ENCODE results near the gene RNF215. TPM values are rescaled to one million over a fixed set of nuclear protein-coding genes. Genes with fewer than 3 reads are reported as not detected.

RNF215 gene
- total RNA-seq, 8 experiments from 2014 or later, result 9.5 to 22.9 (median 17.3) TPM

DNA sequence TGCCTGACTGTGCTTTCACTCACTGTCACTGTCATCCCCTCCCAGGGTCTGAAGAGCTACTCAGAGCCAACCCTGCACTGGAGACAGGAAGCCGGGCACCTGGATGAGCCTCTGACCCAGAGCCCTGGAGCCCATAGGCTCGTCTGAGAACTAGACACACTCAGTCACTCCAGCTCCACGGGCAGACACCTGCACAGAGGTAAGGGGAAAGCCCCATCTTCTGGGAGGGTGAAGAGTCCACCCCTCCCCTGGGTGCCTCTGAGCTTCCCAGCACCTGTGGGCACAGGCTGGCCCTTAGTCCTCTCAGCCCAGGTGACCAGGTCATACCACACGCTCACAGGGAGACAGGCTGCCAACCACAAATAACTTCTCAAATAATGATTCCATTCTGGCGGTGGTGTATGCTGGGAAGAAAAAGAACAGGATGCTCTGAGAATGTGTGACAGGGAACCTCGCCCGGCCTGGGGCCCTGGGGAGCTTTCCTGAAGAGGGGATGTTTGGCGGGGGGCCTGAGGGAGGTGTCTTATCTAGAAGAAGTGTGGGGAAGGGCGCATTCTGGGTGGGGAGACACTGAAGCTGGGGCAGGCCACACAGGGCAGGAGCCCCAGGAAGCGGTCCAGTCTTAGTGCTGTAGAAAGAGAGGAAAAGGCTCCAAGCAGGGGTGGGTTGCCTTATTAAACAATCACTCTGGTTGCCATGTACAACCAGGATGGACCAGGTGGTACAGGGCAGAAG lies 25.1 kb downstream of the RNF215 start:
- ATAC-seq (replicated peaks in 6 of 8), result no peak
- no peak overlapping the region for H3K27ac ChIP-seq
- 50 to 100% (median 91%) methylated on average over 1 to 4 of the region's 10 CpGs; no CpG with 5 or more reads in 4 of the 10 experiments for WGBS, 10 experiments
- H3K4me1 ChIP-seq (replicated peaks in 1 of 2), result peaks cover 6 to 7% of the 10 kb centered on the region in 2 donors
- in situ Hi-C loops (cut with MboI; ENCODE audit: low pct_unique_long_range_greater_than_20kb in 2 of 9, low sequenced_read_pairs in 9 of 9, unreplicated experiment in 9 of 9), result no loop called here
- H3K4me3 ChIP-seq, result no peak overlapping the region

DNA sequence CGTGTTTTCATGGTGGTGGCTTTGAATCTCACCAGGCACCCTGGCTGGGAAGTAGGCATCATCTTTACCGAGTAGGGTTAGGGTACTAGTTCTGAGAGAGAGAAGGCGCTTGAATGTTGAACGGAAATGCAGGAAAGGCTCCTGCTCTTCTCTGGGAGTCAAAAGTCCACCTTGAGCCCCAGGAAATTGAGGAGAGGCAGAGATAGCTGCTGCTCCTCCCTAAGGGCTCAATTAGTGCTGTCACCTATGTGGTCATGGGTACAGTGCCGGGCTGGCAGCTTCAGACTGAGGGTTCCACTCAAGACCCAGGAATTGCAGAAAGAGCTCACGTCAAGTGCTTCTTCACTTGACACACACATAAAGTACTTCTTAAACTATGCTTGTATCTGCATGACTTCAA lies 28.7 kb downstream of the RNF215 start:
- 73 to 100% (median 88%) methylated on average over 1 to 6 of the region's 6 CpGs for WGBS, 10 experiments
- H3K4me3 ChIP-seq, result no peak overlapping the region
- H3K27ac ChIP-seq, result no peak overlapping the region
- in situ Hi-C loops (cut with MboI; ENCODE audit: low pct_unique_long_range_greater_than_20kb in 2 of 9, low sequenced_read_pairs in 9 of 9, unreplicated experiment in 9 of 9), result no loop called here
- ATAC-seq (replicated peaks in 6 of 8), result no peak
- peaks cover 13 to 14% of the 10 kb centered on the region in 2 donors for H3K4me1 ChIP-seq (replicated peaks in 1 of 2)

DNA sequence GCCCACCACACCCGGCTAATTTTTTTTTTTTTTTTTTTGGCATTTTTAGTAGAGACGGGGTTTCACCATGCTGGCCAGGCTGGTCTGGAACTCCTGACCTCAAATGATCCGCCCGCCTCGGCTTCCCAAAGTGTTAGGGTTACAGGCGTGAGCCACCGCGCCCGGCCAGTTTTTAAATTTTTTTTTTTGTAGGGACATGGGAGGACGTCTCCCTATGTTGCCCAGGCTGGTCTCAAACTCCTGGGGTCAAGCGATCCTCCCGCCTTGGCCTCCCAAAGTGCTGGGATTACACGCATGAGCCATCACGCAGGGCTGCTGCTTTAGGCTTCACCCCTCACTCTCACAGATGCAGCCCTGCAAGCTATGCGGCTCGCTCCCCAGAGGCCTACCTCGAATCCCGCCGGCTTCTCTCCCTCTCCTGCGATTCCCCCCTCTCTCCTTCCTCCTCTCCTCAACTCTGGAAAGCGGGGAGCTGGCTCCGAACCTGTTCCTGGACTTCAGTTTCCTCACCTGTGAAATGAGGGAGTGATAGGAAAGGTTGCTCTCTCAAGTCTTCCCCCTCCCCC lies 29.5 kb downstream of the RNF215 start:
- Histone ChIP-seq H3K4me3 (peak overlapping the region; percentile 75 to 100 (median 98)), H3K27ac (no peak overlapping the region), H3K4me1 (replicated peaks in 1 of 2) (peaks cover 13 to 14% of the 10 kb centered on the region in 2 donors)
- WGBS, 10 experiments, result 0 to 100% (median 29%) methylated on average over 1 to 9 of the region's 22 CpGs; no CpG with 5 or more reads in 3 of the 10 experiments
- in situ Hi-C loops (cut with MboI; ENCODE audit: low pct_unique_long_range_greater_than_20kb in 2 of 9, low sequenced_read_pairs in 9 of 9, unreplicated experiment in 9 of 9), result no loop called here
- ATAC-seq (replicated peaks in 6 of 8), result no peak

DNA sequence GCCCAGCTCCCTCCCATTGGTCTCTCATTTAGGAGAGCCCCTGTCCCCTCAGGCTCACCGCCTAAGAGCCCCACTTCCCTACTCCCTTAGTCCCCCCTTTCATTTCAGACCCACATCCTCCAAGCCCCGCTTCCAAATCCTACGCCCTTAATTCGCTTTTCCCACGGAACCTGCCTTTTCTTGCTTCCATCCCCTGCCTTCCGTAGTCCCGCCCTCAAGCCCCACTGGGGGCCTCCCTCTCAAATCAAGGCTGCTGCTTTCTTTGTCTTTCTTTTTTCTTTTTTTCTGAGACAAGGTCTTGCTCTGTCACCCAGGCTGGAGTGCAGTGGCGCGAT lies 30.0 kb downstream of the RNF215 start:
- H3K27ac ChIP-seq, result no peak overlapping the region
- 0 to 4% (median 0%) methylated on average over 1 to 8 of the region's 9 CpGs; no CpG with 5 or more reads in 4 of the 10 experiments for WGBS, 10 experiments
- H3K4me3 ChIP-seq, result peak overlapping the region; percentile 75 to 100 (median 98)
- peak in 7 of 8 experiments; percentile 2 to 22 (median 7) for ATAC-seq (replicated peaks in 6 of 8)
- peaks cover 13 to 14% of the 10 kb centered on the region in 2 donors for H3K4me1 ChIP-seq (replicated peaks in 1 of 2)
- in situ Hi-C loops (cut with MboI; ENCODE audit: low pct_unique_long_range_greater_than_20kb in 2 of 9, low sequenced_read_pairs in 9 of 9, unreplicated experiment in 9 of 9), result no loop called here

DNA sequence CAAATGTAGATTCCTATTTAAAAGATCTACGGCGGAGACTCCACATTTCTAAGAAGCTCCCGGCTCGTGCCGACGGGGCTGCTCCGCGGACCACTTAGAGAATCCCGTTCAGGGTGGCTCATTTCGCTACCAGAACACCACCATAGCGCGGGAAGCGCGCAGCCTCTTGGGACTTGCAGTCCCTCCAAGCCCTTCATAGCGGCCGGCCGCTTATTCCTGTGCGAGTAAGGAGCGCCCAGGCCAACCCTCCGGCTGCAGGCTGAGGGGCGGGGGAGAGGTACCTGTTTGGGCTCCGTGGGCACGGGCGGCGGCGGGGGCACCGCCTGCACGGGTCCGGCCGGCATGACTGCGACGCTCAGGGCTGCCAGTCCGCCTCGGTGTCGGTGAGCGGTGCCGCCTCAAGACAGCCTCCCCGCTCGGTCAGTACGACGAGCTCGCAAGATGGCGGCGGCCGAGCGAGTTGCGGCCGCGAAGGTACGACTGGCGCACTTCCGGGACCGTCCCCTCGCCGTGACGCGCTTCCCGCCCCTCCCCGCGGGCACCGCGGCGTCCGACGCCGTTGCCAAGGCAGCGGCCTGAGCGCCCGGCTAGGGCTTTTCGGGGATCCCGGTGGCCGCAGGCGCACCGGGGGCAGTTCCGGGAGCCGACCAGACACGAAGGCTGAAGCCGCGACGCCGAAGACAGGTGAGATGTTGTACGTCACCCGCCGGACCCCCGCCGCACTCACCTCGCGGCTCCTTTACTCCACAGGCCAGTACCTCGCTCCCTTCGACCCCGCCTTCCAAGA lies 30.6 kb downstream of the RNF215 start, which contains the start of the genes CCDC157 and SF3A1:
CCDC157 (plus strand) TSS at position 559 of the 787 bp plus-strand sequence. CDS start 8,994 bp downstream, outside the sequence.
SF3A1 (minus strand) TSS at position 446 of the 787 bp plus-strand sequence; CDS start at position 344, 102 bp downstream.
- Histone ChIP-seq H3K27ac (peak within 1 kb of the TSS; percentile 98 to 99), H3K4me3 (peak within 1 kb of the TSS; percentile 75 to 100 (median 98)), H3K4me1 (replicated peaks in 1 of 2) (peaks cover 13 to 14% of the 10 kb centered on the region in 2 donors)
- peak; percentile 92 to 94 (median 93) for ATAC-seq (replicated peaks in 6 of 8)
- in situ Hi-C loops (cut with MboI; ENCODE audit: low pct_unique_long_range_greater_than_20kb in 2 of 9, low sequenced_read_pairs in 9 of 9, unreplicated experiment in 9 of 9), result no loop called here
- 0 to 1% (median 0%) methylated on average over 1 to 14 of the region's 91 CpGs; no CpG with 5 or more reads in 6 of the 10 experiments for WGBS, 10 experiments

DNA sequence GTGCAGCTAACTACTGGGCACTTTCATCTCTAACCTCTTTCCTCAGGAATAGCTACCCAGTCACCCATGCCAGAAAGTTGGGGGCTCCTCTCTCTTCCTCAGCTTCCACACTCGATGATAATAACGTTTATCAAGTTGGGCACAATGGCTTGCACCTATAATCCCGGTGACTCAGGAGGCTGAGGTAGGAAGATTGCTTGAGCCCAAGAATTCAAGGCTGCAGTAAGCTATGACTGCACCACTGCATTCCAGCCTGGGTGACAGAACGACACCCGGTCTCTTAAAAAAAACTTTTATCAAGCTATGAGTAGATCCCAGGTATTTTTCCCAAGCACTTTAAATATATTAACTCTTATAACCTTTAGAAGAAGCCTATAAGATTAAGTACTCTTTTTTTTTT lies 32.6 kb downstream of the RNF215 start:
- in situ Hi-C loops (cut with MboI; ENCODE audit: low pct_unique_long_range_greater_than_20kb in 2 of 9, low sequenced_read_pairs in 9 of 9, unreplicated experiment in 9 of 9), result no loop called here
- H3K4me3 ChIP-seq, result no peak overlapping the region
- peaks cover 13 to 14% of the 10 kb centered on the region in 2 donors for H3K4me1 ChIP-seq (replicated peaks in 1 of 2)
- no peak overlapping the region for H3K27ac ChIP-seq
- WGBS, 10 experiments, result 60 to 100% (median 87%) methylated on average over 1 to 5 of the region's 5 CpGs; no CpG with 5 or more reads in 1 of the 10 experiments
- ATAC-seq (replicated peaks in 6 of 8), result no peak

DNA sequence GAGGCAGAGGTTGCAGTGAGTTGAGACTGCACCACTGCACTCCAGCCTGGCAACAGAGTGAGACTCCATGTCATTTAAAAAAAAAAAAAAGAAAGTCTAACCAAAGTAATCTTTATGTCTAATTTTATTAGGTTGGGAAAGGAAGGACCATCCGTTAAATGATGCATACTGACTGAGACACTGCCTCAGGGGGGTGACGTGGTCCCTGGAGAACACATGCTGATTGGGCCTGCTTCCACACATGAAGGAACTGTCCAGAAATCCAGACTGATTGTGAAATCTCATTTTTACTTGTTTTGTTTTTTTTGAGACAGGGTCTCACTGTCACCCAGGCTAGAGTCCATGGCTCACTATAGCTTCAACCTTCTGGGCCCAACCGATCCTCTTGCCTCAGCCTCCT lies 36.0 kb downstream of the RNF215 start:
- no peak overlapping the region for H3K4me3 ChIP-seq
- H3K4me1 ChIP-seq (replicated peaks in 1 of 2), result peaks cover 6 to 7% of the 10 kb centered on the region in 2 donors
- ATAC-seq (replicated peaks in 6 of 8), result no peak
- 60 to 100% (median 86%) methylated on average over 1 to 3 of the region's 3 CpGs; no CpG with 5 or more reads in 3 of the 10 experiments for WGBS, 10 experiments
- in situ Hi-C loops (cut with MboI; ENCODE audit: low pct_unique_long_range_greater_than_20kb in 2 of 9, low sequenced_read_pairs in 9 of 9, unreplicated experiment in 9 of 9), result no loop called here
- H3K27ac ChIP-seq, result no peak overlapping the region

DNA sequence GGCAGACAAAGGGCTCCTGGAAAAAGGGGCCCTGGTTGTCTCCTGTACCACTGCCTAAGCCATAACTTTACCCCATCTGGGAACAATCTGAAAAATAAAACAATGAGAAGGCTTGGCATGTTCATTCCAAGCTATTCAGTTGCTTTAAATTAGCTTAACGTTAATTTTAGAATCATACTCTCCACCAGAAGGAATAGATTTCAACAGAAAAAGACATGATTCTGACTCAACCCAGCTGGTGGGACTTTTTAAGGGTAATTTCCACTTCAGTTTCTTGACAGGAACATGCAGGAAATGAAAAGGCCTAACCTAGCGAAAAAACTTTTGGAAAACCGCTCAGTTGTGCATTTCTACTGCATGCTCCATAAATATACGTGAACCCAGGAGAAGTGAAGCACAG lies 38.4 kb downstream of the RNF215 start:
- H3K4me1 ChIP-seq (replicated peaks in 1 of 2), result no peaks in the 10 kb centered on the region
- ATAC-seq (replicated peaks in 6 of 8), result no peak
- 20 to 100% (median 97%) methylated on average over 1 to 4 of the region's 4 CpGs; no CpG with 5 or more reads in 2 of the 10 experiments for WGBS, 10 experiments
- no peak overlapping the region for H3K27ac ChIP-seq
- H3K4me3 ChIP-seq, result no peak overlapping the region
- in situ Hi-C loops (cut with MboI; ENCODE audit: low pct_unique_long_range_greater_than_20kb in 2 of 9, low sequenced_read_pairs in 9 of 9, unreplicated experiment in 9 of 9), result no loop called here

DNA sequence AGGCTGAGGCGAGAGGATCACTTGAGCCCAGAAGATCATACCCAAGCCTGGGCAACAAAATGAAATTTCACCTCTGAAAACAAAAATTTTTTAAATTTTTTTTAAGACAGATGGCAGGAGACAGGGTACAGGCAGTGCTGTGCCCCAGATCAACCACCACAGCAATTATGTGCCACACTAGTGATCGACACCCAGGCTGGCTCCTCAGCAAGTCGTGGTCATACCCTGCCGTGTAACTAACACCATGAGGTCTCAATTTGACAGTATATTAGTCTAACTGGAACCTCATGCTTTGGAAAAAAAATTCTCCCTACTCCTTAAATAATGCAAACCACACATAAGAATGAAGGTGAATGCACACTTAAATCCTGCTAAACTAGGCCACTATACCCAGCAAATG lies 38.8 kb downstream of the RNF215 start:
- in situ Hi-C loops (cut with MboI; ENCODE audit: low pct_unique_long_range_greater_than_20kb in 2 of 9, low sequenced_read_pairs in 9 of 9, unreplicated experiment in 9 of 9), result no loop called here
- H3K4me1 ChIP-seq (replicated peaks in 1 of 2), result no peaks in the 10 kb centered on the region
- H3K27ac ChIP-seq, result no peak overlapping the region
- 0 to 100% (median 94%) methylated on average over 1 to 3 of the region's 4 CpGs; no CpG with 5 or more reads in 4 of the 10 experiments for WGBS, 10 experiments
- no peak for ATAC-seq (replicated peaks in 6 of 8)
- no peak overlapping the region for H3K4me3 ChIP-seq

DNA sequence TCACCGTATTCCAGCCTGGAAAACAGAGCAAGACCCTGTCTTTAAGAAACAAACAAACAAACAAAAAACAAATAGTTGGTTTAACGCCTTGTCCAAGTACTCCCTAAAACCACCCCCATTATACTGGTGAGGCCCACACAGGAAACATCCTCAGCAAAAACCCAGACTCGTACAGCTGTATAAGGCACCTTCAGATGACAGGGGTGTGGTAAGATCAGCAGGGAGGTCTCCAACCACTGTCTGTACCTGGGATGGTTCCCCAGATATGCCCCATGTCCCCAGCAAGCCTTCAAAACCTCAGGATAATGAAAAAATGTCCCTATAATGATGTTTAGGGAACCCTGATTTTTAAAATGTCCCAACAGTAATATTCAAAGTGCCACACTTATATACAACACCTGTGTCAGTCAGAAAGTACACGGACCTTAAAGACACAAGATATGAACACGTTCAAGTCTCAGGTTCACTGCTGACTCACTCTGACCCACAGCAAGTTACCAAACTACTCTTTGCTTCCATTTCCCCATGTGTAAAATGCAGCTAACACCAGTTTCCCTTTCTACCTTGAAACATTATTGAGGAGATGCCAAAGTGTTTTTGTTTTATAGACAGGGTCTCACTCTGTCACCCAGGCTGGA lies 39.8 kb downstream of the RNF215 start:
- 55 to 100% (median 86%) methylated on average over 1 to 5 of the region's 5 CpGs; no CpG with 5 or more reads in 2 of the 10 experiments for WGBS, 10 experiments
- no peak overlapping the region for H3K27ac ChIP-seq
- H3K4me1 ChIP-seq (replicated peaks in 1 of 2), result no peaks in the 10 kb centered on the region
- ATAC-seq (replicated peaks in 6 of 8), result no peak
- in situ Hi-C loops (cut with MboI; ENCODE audit: low pct_unique_long_range_greater_than_20kb in 2 of 9, low sequenced_read_pairs in 9 of 9, unreplicated experiment in 9 of 9), result no loop called here
- no peak overlapping the region for H3K4me3 ChIP-seq

DNA sequence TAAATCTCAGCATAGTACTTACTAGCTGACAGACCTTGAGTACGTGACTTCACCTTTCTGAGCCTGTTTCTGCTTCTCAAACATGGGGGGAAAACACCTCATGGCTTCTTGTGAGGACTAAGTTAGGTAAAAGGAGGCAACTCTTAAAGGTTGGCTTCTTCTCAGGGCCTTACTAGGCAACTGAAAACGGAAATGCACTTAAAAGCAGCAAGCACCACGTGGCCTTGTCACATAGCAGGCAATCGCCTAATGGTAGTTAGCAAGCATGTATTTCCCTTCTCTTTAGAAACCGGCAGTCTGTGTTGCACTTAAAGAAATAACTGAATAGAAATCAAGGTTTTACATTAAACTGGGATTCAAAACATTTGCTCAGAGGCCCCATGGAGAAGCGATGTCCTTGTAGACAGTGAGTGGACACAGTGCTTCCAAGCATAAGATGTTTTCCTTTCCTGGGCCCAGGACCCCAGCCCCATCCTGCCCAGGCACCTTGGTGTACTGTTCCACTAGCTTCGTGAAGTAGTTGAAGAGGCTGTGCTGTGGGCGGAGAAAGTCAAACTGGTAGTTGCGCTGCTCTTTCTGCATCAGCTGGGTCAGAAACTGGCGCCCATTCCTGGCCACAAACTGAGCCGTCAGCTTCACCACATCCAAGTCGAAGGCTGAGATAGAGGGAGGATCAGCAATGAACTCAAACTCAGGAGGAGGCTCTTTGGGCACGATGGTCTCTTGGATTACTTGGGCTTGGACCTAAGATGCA lies 42.6 kb downstream of the RNF215 start:
- ATAC-seq (replicated peaks in 6 of 8), result no peak
- in situ Hi-C loops (cut with MboI; ENCODE audit: low pct_unique_long_range_greater_than_20kb in 2 of 9, low sequenced_read_pairs in 9 of 9, unreplicated experiment in 9 of 9), result no loop called here
- H3K4me1 ChIP-seq (replicated peaks in 1 of 2), result no peaks in the 10 kb centered on the region
- H3K27ac ChIP-seq, result no peak overlapping the region
- no peak overlapping the region for H3K4me3 ChIP-seq
- WGBS, 10 experiments, result 72 to 100% (median 95%) methylated on average over 2 to 10 of the region's 13 CpGs; no CpG with 5 or more reads in 1 of the 10 experiments
